Neural progenitor cell (in vitro differentiated cells): ENCODE results near the gene AKAP6. TPM values are rescaled to one million over a fixed set of nuclear protein-coding genes. Genes with fewer than 3 reads are reported as not detected.

Experiments
- DNase-seq: peaks from one replicate; pipeline ENCODE4 v3.0.0-alpha.2; 2016; ENCODE audit warnings: low spot score
- H2AFZ ChIP-seq: fragments of 200-600 bp; sonication (generic); replicated peaks from 2 replicates; pipeline ENCODE4 v1.6.1; 2016; ENCODE audit warnings: antibody characterized with exemption
- H3F3A ChIP-seq: fragments of 200-600 bp; sonication (generic); 2 replicates; pipeline ENCODE4 v1.6.1; 2016; ENCODE audit warnings: antibody characterized with exemption, low read depth
- H3K27ac ChIP-seq: fragments of 200-600 bp; sonication (generic); 2 replicates; pipeline ENCODE4 v1.5.1; 2016; ENCODE audit warnings: mild to moderate bottlenecking
- H3K27me3 ChIP-seq: fragments of 200-600 bp; sonication (generic); 2 replicates; pipeline ENCODE4 v1.6.1; 2016; ENCODE audit warnings: mild to moderate bottlenecking, moderate library complexity
- H3K36me3 ChIP-seq: fragments of 200-600 bp; sonication (generic); 2 replicates; pipeline ENCODE4 v1.5.1; 2016
- H3K4me1 ChIP-seq: fragments of 200-600 bp; sonication (generic); 2 replicates; pipeline ENCODE4 v1.6.1; 2016; ENCODE audit warnings: mixed run types
- H3K4me2 ChIP-seq: fragments of 200-600 bp; sonication (generic); 2 replicates; pipeline ENCODE4 v1.6.1; 2016
- H3K4me3 ChIP-seq: fragments of 200-600 bp; sonication (generic); 2 replicates; pipeline ENCODE4 v1.5.1; 2016
- H3K79me2 ChIP-seq: fragments of 200-600 bp; sonication (generic); 2 replicates; pipeline ENCODE4 v1.6.1; 2016; ENCODE audit warnings: low read depth
- H3K9ac ChIP-seq: fragments of 200-600 bp; sonication (generic); 2 replicates; pipeline ENCODE4 v1.6.1; 2016
- H3K9me3 ChIP-seq: fragments of 200-600 bp; sonication (generic); 2 replicates; pipeline ENCODE4 v1.5.1; 2016; ENCODE audit warnings: low read depth
- H4K20me1 ChIP-seq: fragments of 200-600 bp; sonication (generic); 2 replicates; pipeline ENCODE4 v1.6.1; 2016; ENCODE audit warnings: low read depth
- H3K27ac Mint-ChIP-seq: 3 replicates; pipeline ENCODE4 v1.8.0; 2021; ENCODE audit warnings: mixed read lengths
- H3K27me3 Mint-ChIP-seq: 2 replicates; pipeline ENCODE4 v1.8.0; 2022; ENCODE audit warnings: low read depth, mild to moderate bottlenecking, inconsistent platforms, moderate library complexity, mixed read lengths; ENCODE audit not compliant: insufficient read depth
- H3K36me3 Mint-ChIP-seq: 3 replicates; pipeline ENCODE4 v1.8.0; 2021; ENCODE audit warnings: mixed read lengths
- H3K4me1 Mint-ChIP-seq: 3 replicates; pipeline ENCODE4 v1.8.0; 2021; ENCODE audit warnings: mixed read lengths
- H3K4me3 Mint-ChIP-seq: 3 replicates; pipeline ENCODE4 v1.8.0; 2021; ENCODE audit warnings: mild to moderate bottlenecking, moderate library complexity, mixed read lengths
- H3K9me3 Mint-ChIP-seq: 3 replicates; pipeline ENCODE4 v1.8.0; 2020; ENCODE audit warnings: mixed read lengths
- EZH2 ChIP-seq: fragments of 200-600 bp; sonication (generic); IDR thresholded peaks from 2 replicates; pipeline ENCODE4 v1.6.1; 2017; ENCODE audit warnings: antibody characterized with exemption, mild to moderate bottlenecking, moderate library complexity
- EZH2phosphoT487 ChIP-seq: fragments of 200-600 bp; sonication (generic); IDR thresholded peaks from 2 replicates; pipeline ENCODE4 v1.6.1; 2017; ENCODE audit warnings: antibody characterized with exemption
- total RNA-seq: library from RNA; depleted of rRNA; stranded (reverse); fragments of >200 nt; gene quantifications from 2 replicates; pipeline ENCODE4 v1.2.3, GENCODE V29; 2015; ENCODE audit warnings: low replicate concordance
- TF ChIP-seq, protein P1 (sequence below): fragments of 200-600 bp; sonication (generic); IDR thresholded peaks from 2 replicates; pipeline ENCODE4 v1.5.1; 2017; ENCODE audit warnings: antibody characterized with exemption, mild to moderate bottlenecking

Gene AKAP6
- total RNA-seq, 1 donor from 2014 or later, result 3.7 TPM

DNA sequence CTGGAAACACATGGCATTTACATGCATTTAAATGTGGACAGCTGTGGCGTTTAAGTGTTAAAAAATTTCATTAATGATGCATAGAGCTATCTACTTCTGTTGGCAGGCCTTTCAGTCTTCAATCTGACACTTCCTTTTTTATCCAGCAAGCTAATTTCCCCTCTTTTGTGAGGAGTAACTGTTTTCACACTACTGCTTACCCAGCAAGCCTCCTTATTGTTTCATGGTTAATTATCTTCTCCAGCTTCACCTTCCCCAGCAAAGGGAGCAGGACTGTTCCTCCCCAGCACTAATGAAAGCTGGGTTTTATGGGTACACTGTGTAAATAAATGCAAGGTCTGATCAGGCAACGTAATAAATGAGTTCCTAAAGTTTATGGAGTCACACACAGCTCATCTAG, 480.2 kb downstream of the AKAP6 start:
- peak overlapping the region; percentile 63 for H3K4me2 ChIP-seq
- peaks cover 27% of the 10 kb centered on the region for H3F3A ChIP-seq
- H3K4me1 ChIP-seq, result peaks cover 44% of the 10 kb centered on the region
- H4K20me1 ChIP-seq, result no peaks in the 10 kb centered on the region
- no peak overlapping the region for H3K9ac ChIP-seq
- no peak overlapping the region for H2AFZ ChIP-seq
- peak overlapping the region; percentile 50 for H3K27ac Mint-ChIP-seq
- no peaks in the 10 kb centered on the region for H3K27me3 ChIP-seq
- no peaks in the 10 kb centered on the region for H3K36me3 ChIP-seq
- peak overlapping the region; percentile 76 for H3K27ac ChIP-seq
- H3K4me1 Mint-ChIP-seq, result peaks cover 18% of the 10 kb centered on the region
- no peak overlapping the region for H3K4me3 Mint-ChIP-seq
- H3K27me3 Mint-ChIP-seq, result no peaks in the 10 kb centered on the region
- DNase-seq, result peak; percentile 41
- no peaks in the 10 kb centered on the region for H3K79me2 ChIP-seq
- peaks cover 4% of the 10 kb centered on the region for H3K36me3 Mint-ChIP-seq
- peak overlapping the region; percentile 25 for H3K4me3 ChIP-seq
- no peak for TF ChIP-seq EZH2phosphoT487
- TF ChIP-seq, protein P1, sequence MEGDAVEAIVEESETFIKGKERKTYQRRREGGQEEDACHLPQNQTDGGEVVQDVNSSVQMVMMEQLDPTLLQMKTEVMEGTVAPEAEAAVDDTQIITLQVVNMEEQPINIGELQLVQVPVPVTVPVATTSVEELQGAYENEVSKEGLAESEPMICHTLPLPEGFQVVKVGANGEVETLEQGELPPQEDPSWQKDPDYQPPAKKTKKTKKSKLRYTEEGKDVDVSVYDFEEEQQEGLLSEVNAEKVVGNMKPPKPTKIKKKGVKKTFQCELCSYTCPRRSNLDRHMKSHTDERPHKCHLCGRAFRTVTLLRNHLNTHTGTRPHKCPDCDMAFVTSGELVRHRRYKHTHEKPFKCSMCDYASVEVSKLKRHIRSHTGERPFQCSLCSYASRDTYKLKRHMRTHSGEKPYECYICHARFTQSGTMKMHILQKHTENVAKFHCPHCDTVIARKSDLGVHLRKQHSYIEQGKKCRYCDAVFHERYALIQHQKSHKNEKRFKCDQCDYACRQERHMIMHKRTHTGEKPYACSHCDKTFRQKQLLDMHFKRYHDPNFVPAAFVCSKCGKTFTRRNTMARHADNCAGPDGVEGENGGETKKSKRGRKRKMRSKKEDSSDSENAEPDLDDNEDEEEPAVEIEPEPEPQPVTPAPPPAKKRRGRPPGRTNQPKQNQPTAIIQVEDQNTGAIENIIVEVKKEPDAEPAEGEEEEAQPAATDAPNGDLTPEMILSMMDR, result no peak
- no peak for TF ChIP-seq EZH2
- peaks cover 19% of the 10 kb centered on the region for H3K9me3 Mint-ChIP-seq
- H3K9me3 ChIP-seq, result no peaks in the 10 kb centered on the region

DNA sequence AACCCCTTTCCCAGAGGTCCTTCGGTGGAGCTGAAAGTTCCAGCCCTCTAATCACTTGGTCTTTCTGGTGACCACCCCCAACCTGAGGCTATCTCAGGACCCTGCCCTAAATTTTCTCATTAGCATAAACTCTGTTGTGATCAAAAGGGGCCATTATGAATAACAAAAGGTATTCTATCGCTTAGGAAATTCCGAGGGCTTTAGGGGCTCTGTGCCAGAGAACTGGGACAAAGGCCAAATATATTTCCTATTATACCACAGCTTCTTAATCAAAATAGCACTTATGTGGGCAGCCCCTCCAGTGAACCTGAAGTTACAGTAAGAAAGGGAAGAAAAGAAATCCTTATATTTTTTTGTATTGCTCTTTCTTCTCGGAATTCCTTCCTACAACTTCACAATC, 484.3 kb downstream of the AKAP6 start:
- Histone ChIP-seq H3K27me3 (no peaks in the 10 kb centered on the region), H3K9me3 (no peaks in the 10 kb centered on the region), H3K79me2 (no peaks in the 10 kb centered on the region), H4K20me1 (no peaks in the 10 kb centered on the region), H3K4me2 (no peak overlapping the region), H3K36me3 (no peaks in the 10 kb centered on the region), H3K4me1 (peaks cover 32% of the 10 kb centered on the region), H3K4me3 (no peak overlapping the region), H3K9ac (no peak overlapping the region), H3F3A (peaks cover 21% of the 10 kb centered on the region), H3K27ac (no peak overlapping the region), H2AFZ (no peak overlapping the region)
- no peak overlapping the region for H3K4me3 Mint-ChIP-seq
- no peaks in the 10 kb centered on the region for H3K36me3 Mint-ChIP-seq
- H3K27ac Mint-ChIP-seq, result no peak overlapping the region
- TF ChIP-seq, protein P1, result no peak
- TF ChIP-seq EZH2phosphoT487 (no peak), EZH2 (no peak)
- H3K27me3 Mint-ChIP-seq, result no peaks in the 10 kb centered on the region
- peak; percentile 27 for DNase-seq
- peaks cover 15% of the 10 kb centered on the region for H3K4me1 Mint-ChIP-seq
- no peaks in the 10 kb centered on the region for H3K9me3 Mint-ChIP-seq

DNA sequence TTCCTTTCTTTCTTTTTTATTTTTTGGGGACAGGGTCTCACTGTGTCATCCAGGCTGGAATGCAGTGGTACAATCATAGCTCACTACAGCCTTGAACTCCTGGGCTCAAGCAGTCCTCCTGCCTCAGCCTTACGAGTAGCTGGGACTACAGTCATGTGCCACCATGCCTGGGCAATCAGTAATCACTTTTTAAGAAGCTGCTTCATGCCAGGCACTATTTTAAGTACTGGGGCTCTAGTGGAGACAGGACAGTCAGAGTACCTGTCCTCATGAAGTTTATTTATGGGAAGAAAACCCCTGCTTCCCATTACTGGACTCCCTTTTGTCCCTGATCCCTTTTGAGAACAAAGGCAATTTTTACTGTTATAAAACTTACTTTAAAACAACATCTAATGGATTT, 485.6 kb downstream of the AKAP6 start:
- no peaks in the 10 kb centered on the region for H3K27me3 Mint-ChIP-seq
- no peak overlapping the region for H2AFZ ChIP-seq
- H3K9ac ChIP-seq, result no peak overlapping the region
- no peaks in the 10 kb centered on the region for H3K79me2 ChIP-seq
- H3K27ac Mint-ChIP-seq, result no peak overlapping the region
- no peaks in the 10 kb centered on the region for H3K27me3 ChIP-seq
- H3K27ac ChIP-seq, result no peak overlapping the region
- TF ChIP-seq EZH2 (no peak), EZH2phosphoT487 (no peak)
- TF ChIP-seq, protein P1, result no peak
- H4K20me1 ChIP-seq, result no peaks in the 10 kb centered on the region
- no peaks in the 10 kb centered on the region for H3K36me3 ChIP-seq
- no peak overlapping the region for H3K4me3 ChIP-seq
- no peak for DNase-seq
- H3K9me3 Mint-ChIP-seq, result no peaks in the 10 kb centered on the region
- H3K4me1 ChIP-seq, result peaks cover 19% of the 10 kb centered on the region
- no peaks in the 10 kb centered on the region for H3K9me3 ChIP-seq
- no peaks in the 10 kb centered on the region for H3K36me3 Mint-ChIP-seq
- H3K4me1 Mint-ChIP-seq, result peaks cover 3% of the 10 kb centered on the region
- peaks cover 8% of the 10 kb centered on the region for H3F3A ChIP-seq
- no peak overlapping the region for H3K4me3 Mint-ChIP-seq
- H3K4me2 ChIP-seq, result no peak overlapping the region

DNA sequence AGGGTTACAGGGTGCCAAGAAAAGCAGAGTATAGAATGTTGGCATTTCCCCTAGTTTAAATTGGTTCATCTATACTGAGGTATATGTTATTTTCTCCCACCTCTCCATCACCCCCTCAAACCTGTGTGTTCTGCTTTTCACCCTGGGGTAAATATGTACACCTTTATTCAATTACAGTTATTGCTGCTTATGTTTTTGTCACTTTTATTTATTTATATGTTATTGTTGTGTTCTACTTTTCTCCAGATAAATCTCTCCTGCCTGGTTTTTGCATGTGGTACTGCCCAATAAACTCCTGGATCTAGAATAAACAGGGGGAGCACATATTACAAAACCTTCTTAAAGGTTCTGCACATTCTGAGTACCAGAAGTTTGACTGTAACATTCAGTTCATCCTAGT, 487.5 kb downstream of the AKAP6 start:
- H3K4me1 ChIP-seq, result peaks cover 9% of the 10 kb centered on the region
- no peak overlapping the region for H3K9ac ChIP-seq
- H2AFZ ChIP-seq, result no peak overlapping the region
- no peaks in the 10 kb centered on the region for H3K36me3 ChIP-seq
- Mint-ChIP-seq H3K4me3 (no peak overlapping the region), H3K27me3 (no peaks in the 10 kb centered on the region), H3K9me3 (no peaks in the 10 kb centered on the region), H3K4me1 (peaks cover 3% of the 10 kb centered on the region), H3K27ac (no peak overlapping the region), H3K36me3 (no peaks in the 10 kb centered on the region)
- H3K4me3 ChIP-seq, result no peak overlapping the region
- H3K79me2 ChIP-seq, result no peaks in the 10 kb centered on the region
- no peaks in the 10 kb centered on the region for H3K27me3 ChIP-seq
- no peaks in the 10 kb centered on the region for H3K9me3 ChIP-seq
- DNase-seq, result no peak
- H3F3A ChIP-seq, result no peaks in the 10 kb centered on the region
- TF ChIP-seq EZH2phosphoT487 (no peak), EZH2 (no peak)
- TF ChIP-seq, protein P1, result no peak
- no peaks in the 10 kb centered on the region for H4K20me1 ChIP-seq
- H3K4me2 ChIP-seq, result no peak overlapping the region
- no peak overlapping the region for H3K27ac ChIP-seq
